ENCODE data around the gene SYNE3.

DNA sequence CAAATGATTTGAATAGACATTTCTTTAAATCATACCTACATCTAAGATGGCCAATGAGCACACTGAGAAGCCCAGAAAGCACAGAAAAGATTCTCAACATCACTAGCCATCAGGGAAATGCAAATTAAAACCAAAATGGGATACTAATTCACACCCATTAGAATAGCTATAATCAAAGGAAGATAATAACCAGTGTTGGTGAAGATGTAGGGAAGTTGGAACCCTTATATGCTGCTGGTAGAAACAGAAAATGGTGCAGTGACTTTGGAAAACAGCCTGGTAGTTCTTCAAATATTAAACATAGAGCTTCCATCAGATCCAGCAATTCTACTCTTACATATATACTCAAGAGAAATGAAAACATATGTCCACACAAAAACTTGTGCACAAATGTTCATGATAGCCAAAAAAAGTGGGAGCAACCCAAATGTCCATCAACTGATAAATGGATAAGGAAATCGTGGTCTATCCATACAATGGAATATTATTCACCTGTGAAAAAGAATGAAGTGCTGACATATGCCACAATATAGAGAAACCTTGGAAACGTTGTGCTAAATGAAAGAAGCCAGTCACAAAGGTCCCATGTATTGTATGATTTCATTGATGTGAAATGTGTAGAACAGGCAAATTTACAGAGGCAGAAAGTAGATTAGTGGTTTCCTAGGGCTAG lies 24.4 kb downstream of the SYNE3 start:
- TF ChIP-seq, protein P1, sequence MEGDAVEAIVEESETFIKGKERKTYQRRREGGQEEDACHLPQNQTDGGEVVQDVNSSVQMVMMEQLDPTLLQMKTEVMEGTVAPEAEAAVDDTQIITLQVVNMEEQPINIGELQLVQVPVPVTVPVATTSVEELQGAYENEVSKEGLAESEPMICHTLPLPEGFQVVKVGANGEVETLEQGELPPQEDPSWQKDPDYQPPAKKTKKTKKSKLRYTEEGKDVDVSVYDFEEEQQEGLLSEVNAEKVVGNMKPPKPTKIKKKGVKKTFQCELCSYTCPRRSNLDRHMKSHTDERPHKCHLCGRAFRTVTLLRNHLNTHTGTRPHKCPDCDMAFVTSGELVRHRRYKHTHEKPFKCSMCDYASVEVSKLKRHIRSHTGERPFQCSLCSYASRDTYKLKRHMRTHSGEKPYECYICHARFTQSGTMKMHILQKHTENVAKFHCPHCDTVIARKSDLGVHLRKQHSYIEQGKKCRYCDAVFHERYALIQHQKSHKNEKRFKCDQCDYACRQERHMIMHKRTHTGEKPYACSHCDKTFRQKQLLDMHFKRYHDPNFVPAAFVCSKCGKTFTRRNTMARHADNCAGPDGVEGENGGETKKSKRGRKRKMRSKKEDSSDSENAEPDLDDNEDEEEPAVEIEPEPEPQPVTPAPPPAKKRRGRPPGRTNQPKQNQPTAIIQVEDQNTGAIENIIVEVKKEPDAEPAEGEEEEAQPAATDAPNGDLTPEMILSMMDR (IDR thresholded peaks at IDR 0.05): no peak
- TF ChIP-seq EZH2 (IDR thresholded peaks at IDR 0.05; ENCODE audit: borderline replicate concordance, insufficient read depth, low read depth, low read length, poor library complexity, severe bottlenecking): no peak

Measured in B cell (primary cell).